Subcutaneous abdominal adipose tissue (tissue), 5 donors: ENCODE data around the gene SMIM1.
A peak's percentile ranks its signal among the peaks of the same experiment; 100 is the strongest.
"Not testable (repeated sequence)": the region's sequence is repeated elsewhere in the genome, so short reads cannot be mapped to it uniquely, and the experiment has no call there.

Experiments used
- H3K27ac ChIP-seq: one replicate; pipeline ENCODE4 v1.7.0; 2013; ENCODE audit warnings: low read depth, mild to moderate bottlenecking, inconsistent platforms, low read length, moderate library complexity
- H3K27me3 ChIP-seq, 5 donors: one replicate each; pipeline ENCODE4 v1.7.0; 2013; ENCODE audit warnings: low read length in 5 of 5, inconsistent platforms in 1 of 5; ENCODE audit not compliant: control insufficient read depth in 5 of 5, insufficient read depth in 4 of 5
- H3K36me3 ChIP-seq, 5 donors: one replicate each; pipeline ENCODE4 v1.7.0; 2013; ENCODE audit warnings: low read length in 5 of 5; ENCODE audit not compliant: control insufficient read depth in 5 of 5, insufficient read depth in 5 of 5
- H3K4me1 ChIP-seq, 5 donors: one replicate each; pipeline ENCODE4 v1.7.0; 2013; ENCODE audit warnings: low read length in 5 of 5, mild to moderate bottlenecking in 3 of 5, moderate library complexity in 1 of 5; ENCODE audit not compliant: control insufficient read depth in 5 of 5, insufficient read depth in 5 of 5
- H3K4me3 ChIP-seq, 5 donors: one replicate each; pipeline ENCODE4 v1.7.0; 2013; ENCODE audit warnings: low read length in 5 of 5, low read depth in 1 of 5
- H3K9ac ChIP-seq, 5 donors: one replicate each; pipeline ENCODE4 v1.7.0; 2013; ENCODE audit warnings: low read length in 5 of 5, mild to moderate bottlenecking in 4 of 5, moderate library complexity in 3 of 5
- H3K9me3 ChIP-seq, 5 donors: one replicate each; pipeline ENCODE4 v1.7.0; 2013; ENCODE audit warnings: low read length in 5 of 5; ENCODE audit not compliant: control insufficient read depth in 5 of 5
- donor health status: healthy.
- donor health status: healthy.
- donor health status: healthy.
- donor health status: healthy.
- donor health status: healthy.

SMIM1 gene

DNA sequence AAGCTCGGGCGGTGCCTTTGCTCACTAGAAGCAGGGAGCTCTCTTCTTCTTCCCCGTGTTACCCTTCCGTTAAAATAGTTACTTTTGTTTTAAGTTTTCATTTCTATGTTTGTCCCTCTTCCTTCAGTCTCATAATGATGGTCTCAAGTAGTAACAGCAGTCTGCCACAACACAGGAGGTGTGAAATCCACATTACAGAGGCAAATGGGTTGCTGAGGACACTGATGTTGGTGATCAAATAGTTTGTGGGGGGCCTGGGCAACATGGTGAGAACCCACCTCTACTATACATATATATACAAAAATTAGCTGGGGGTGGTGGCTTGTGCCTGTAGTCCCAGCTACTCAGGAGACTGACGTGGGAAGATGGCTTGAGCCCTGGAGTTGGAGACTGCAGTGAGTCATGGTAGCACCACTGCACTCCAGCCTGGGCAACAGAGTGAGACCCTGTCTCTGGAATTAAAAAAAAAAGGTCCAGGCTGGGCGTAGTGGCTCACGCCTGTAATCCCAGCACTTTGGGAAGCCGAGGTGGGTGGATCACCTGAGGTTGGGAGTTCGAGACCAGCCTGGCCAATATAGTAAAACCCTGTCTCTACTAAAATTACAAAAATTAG is 37.7 kb downstream of the SMIM1 start:
- not testable (repeated sequence) for H3K27me3 ChIP-seq, H3K9ac ChIP-seq, H3K9me3 ChIP-seq, H3K27ac ChIP-seq, H3K4me1 ChIP-seq, H3K4me3 ChIP-seq
- H3K36me3 ChIP-seq, result peaks cover 0 to 14% (median 13%) of the 10 kb centered on the region in 5 donors

DNA sequence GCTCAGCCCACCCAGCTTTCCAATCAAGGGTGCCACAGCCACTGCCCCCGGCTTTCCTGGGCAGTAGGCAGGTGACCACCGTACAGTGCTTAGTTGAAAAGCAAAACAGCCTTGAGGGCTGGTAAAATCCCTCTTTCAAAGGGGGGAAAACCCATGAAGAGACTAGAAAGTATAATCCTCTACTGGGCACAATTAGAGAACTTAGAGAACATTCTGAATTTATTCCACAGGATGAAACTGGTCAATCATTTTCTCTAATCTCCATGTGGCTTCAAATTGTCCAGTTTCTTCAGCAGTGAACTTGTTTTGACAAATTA is 39.0 kb downstream of the SMIM1 start:
- Histone ChIP-seq H3K4me1 (no peaks in the 10 kb centered on the region), H3K9ac (peak overlapping the region in 1 of 5 donors; percentile 22), H3K36me3 (peaks cover 0 to 27% (median 26%) of the 10 kb centered on the region in 5 donors), H3K9me3 (no peaks in the 10 kb centered on the region), H3K27me3 (peaks cover 0 to 5% (median 3%) of the 10 kb centered on the region in 5 donors), H3K27ac (no peak overlapping the region), H3K4me3 (no peak overlapping the region)

GRCh38 chr1:3814065-3814464 is 41.5 kb downstream of the SMIM1 start:
- H3K9me3 ChIP-seq, result no peaks in the 10 kb centered on the region
- peaks cover 0 to 41% (median 33%) of the 10 kb centered on the region in 5 donors for H3K36me3 ChIP-seq
- H3K27me3 ChIP-seq, result peaks cover 0 to 5% (median 0%) of the 10 kb centered on the region in 5 donors
- H3K4me1 ChIP-seq, result no peaks in the 10 kb centered on the region
- no peak overlapping the region for H3K27ac ChIP-seq
- H3K4me3 ChIP-seq, result no peak overlapping the region
- no peak overlapping the region for H3K9ac ChIP-seq

GRCh38 chr1:3814771-3815561 is 42.4 kb downstream of the SMIM1 start:
- Histone ChIP-seq H3K9ac (no peak overlapping the region), H3K27me3 (no peaks in the 10 kb centered on the region), H3K27ac (no peak overlapping the region), H3K36me3 (peaks cover under 1 to 50% (median 40%) of the 10 kb centered on the region in 5 donors), H3K4me1 (no peaks in the 10 kb centered on the region), H3K9me3 (no peaks in the 10 kb centered on the region), H3K4me3 (no peak overlapping the region)

- Histone ChIP-seq H3K36me3 (peaks cover 3 to 66% (median 55%) of the 10 kb centered on the region in 5 donors), H3K9ac (no peak overlapping the region), H3K9me3 (no peaks in the 10 kb centered on the region), H3K4me1 (no peaks in the 10 kb centered on the region), H3K27me3 (no peaks in the 10 kb centered on the region), H3K4me3 (no peak overlapping the region), H3K27ac (no peak overlapping the region)
Observed at GRCh38 chr1:3816331-3817137, 44.0 kb downstream of the SMIM1 start.

GRCh38 chr1:3817138-3817740 is 44.7 kb downstream of the SMIM1 start:
- Histone ChIP-seq H3K27ac (no peak overlapping the region), H3K36me3 (peaks cover 3 to 73% (median 62%) of the 10 kb centered on the region in 5 donors), H3K9me3 (no peaks in the 10 kb centered on the region), H3K9ac (no peak overlapping the region), H3K4me1 (no peaks in the 10 kb centered on the region), H3K27me3 (no peaks in the 10 kb centered on the region), H3K4me3 (no peak overlapping the region)

- H3K9ac ChIP-seq, result no peak overlapping the region
- H3K4me1 ChIP-seq, result no peaks in the 10 kb centered on the region
- peaks cover 3 to 80% (median 70%) of the 10 kb centered on the region in 5 donors for H3K36me3 ChIP-seq
- no peaks in the 10 kb centered on the region for H3K27me3 ChIP-seq
- H3K4me3 ChIP-seq, result no peak overlapping the region
- H3K27ac ChIP-seq, result no peak overlapping the region
- H3K9me3 ChIP-seq, result no peaks in the 10 kb centered on the region
Observed at GRCh38 chr1:3817821-3818597, 45.5 kb downstream of the SMIM1 start.

DNA sequence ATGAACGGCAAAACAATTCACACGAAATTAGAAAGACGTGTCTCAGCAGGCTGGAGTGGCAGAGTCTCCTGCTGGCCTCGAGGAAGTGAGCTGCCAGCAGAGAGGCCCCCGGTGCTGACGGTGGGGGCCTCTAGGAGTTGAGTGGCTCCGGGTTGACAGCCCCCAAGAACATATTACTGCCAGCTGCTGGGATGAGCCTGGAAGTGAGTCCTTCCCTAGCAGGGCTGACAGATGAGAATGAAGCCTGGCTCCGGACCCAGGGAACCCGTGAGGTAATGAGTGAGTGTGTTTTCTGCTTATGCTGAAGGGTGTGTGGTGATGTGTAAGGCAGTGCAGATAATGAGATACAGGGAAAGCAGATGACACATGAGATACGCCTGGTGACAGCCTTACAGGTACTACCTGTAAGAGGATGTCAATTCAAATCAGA is 47.2 kb downstream of the SMIM1 start:
- Histone ChIP-seq H3K27me3 (no peaks in the 10 kb centered on the region), H3K9me3 (no peaks in the 10 kb centered on the region), H3K27ac (no peak overlapping the region), H3K36me3 (peaks cover 3 to 85% (median 75%) of the 10 kb centered on the region in 5 donors), H3K9ac (no peak overlapping the region), H3K4me1 (no peaks in the 10 kb centered on the region), H3K4me3 (no peak overlapping the region)

GRCh38 chr1:3820316-3820715 is 47.8 kb downstream of the SMIM1 start:
- peaks cover 3 to 84% (median 73%) of the 10 kb centered on the region in 5 donors for H3K36me3 ChIP-seq
- no peaks in the 10 kb centered on the region for H3K27me3 ChIP-seq
- no peak overlapping the region for H3K9ac ChIP-seq
- no peaks in the 10 kb centered on the region for H3K4me1 ChIP-seq
- no peaks in the 10 kb centered on the region for H3K9me3 ChIP-seq
- no peak overlapping the region for H3K4me3 ChIP-seq
- H3K27ac ChIP-seq, result no peak overlapping the region
